Keratinocyte (primary cell): Measurements from ENCODE around the gene CEP164. TPM values are rescaled to one million over a fixed set of nuclear protein-coding genes. Genes with fewer than 3 reads are reported as not detected.

Experiments
- DNase-seq: peaks from one replicate; pipeline ENCODE4 v3.0.0-alpha.2; 2011; ENCODE audit warnings: low read depth, missing footprints, low spot score
- FAIRE-seq: peaks from 2 replicates; lab custom pipeline; 2011; peaks lifted over from hg19 to GRCh38; lab: Jason Lieb, UNC
- H2AFZ ChIP-seq: 2 replicates; pipeline ENCODE4 v1.6.0; 2012; ENCODE audit warnings: low read length, control low read depth, inconsistent platforms; ENCODE audit not compliant: control insufficient read depth
- H3K27ac ChIP-seq: 2 replicates; pipeline ENCODE4 v1.5.1; 2011; ENCODE audit warnings: low read length; ENCODE audit not compliant: control insufficient read depth, insufficient read depth
- H3K27me3 ChIP-seq: 3 replicates; pipeline ENCODE4 v1.6.0; 2011; ENCODE audit warnings: low read length; ENCODE audit not compliant: control insufficient read depth, insufficient read depth; ENCODE audit errors: extremely low read depth
- H3K36me3 ChIP-seq, 2 experiments: 2 replicates in 1 of 2; 3 replicates in 1 of 2; pipeline ENCODE4 v1.5.1; 2011; ENCODE audit warnings: low read length in 2 of 2, mild to moderate bottlenecking in 1 of 2; ENCODE audit not compliant: control insufficient read depth in 2 of 2, insufficient read depth in 2 of 2; ENCODE audit errors: extremely low read depth in 1 of 2
- H3K4me1 ChIP-seq: 3 replicates; pipeline ENCODE4 v1.5.1; 2011; ENCODE audit warnings: low read length; ENCODE audit not compliant: control insufficient read depth, insufficient read depth; ENCODE audit errors: extremely low read depth
- H3K4me2 ChIP-seq: 3 replicates; pipeline ENCODE4 v1.6.0; 2011; ENCODE audit warnings: low read depth, low read length; ENCODE audit not compliant: control insufficient read depth, insufficient read depth; ENCODE audit errors: extremely low read depth
- H3K4me3 ChIP-seq, 3 experiments: fragments of 200-600 bp in 1 of 3; sonication (generic) in 1 of 3; 2 replicates in 2 of 3; 3 replicates in 1 of 3; pipeline ENCODE4 v1.5.1; 2011 to 2016; ENCODE audit warnings: low read length in 3 of 3, mild to moderate bottlenecking in 3 of 3, control low read depth in 2 of 3, inconsistent platforms in 1 of 3, low read depth in 1 of 3, mixed read lengths in 1 of 3, mixed run types in 1 of 3, moderate library complexity in 1 of 3; ENCODE audit not compliant: control insufficient read depth in 2 of 3, insufficient read depth in 2 of 3; ENCODE audit errors: extremely low read depth in 1 of 3
- H3K79me2 ChIP-seq: 2 replicates; pipeline ENCODE4 v1.6.0; 2012; ENCODE audit warnings: low read length; ENCODE audit not compliant: control insufficient read depth, insufficient read depth
- H3K9ac ChIP-seq: 3 replicates; pipeline ENCODE4 v1.6.0; 2011; ENCODE audit warnings: low read length; ENCODE audit not compliant: control insufficient read depth, insufficient read depth; ENCODE audit errors: extremely low read depth
- H3K9me1 ChIP-seq: 3 replicates; pipeline ENCODE4 v1.6.0; 2011; ENCODE audit warnings: low read length; ENCODE audit not compliant: control insufficient read depth, insufficient read depth; ENCODE audit errors: extremely low read depth
- H3K9me3 ChIP-seq: 2 replicates; pipeline ENCODE4 v1.5.1; 2012; ENCODE audit warnings: low read depth, low read length; ENCODE audit not compliant: control insufficient read depth
- H4K20me1 ChIP-seq: 3 replicates; pipeline ENCODE4 v1.6.0; 2011; ENCODE audit warnings: low read length; ENCODE audit not compliant: control insufficient read depth, insufficient read depth; ENCODE audit errors: extremely low read depth
- EZH2 ChIP-seq: IDR thresholded peaks from one replicate; pipeline ENCODE4 v1.6.1; 2012; ENCODE audit warnings: inconsistent platforms, mild to moderate bottlenecking, low read length, moderate library complexity
- dilution Hi-C: fragments of 300-500 bp; cut with MboI; formaldehyde crosslinking; loops from one replicate; pipeline ENCODE4 v1.7.0; 2020; ENCODE audit warnings: low sequenced_read_pairs; ENCODE audit not compliant: extremely low pct_ligation_motif_present
- polyA plus RNA-seq, 5 experiments: library from polyadenylated mRNA; depleted of rRNA in 3 of 5; stranded (reverse) in 3 of 5; stranded (forward) in 1 of 5; unstranded in 1 of 5; fragments of >200 nt; gene quantifications; 1 replicate in 1 of 5; 2 replicates in 3 of 5; 3 replicates in 1 of 5; pipeline versions ENCODE4 v1.2.1 to v1.2.3, GENCODE V29; 2011 to 2012; ENCODE audit warnings: missing spikeins in 2 of 5, low read depth in 1 of 5, low replicate concordance in 1 of 5
- TF ChIP-seq, protein P1 (sequence below), 3 experiments: IDR thresholded peaks in 1 of 3; conservative IDR thresholded peaks in 1 of 3; optimal IDR thresholded peaks in 1 of 3; 2 replicates in 2 of 3; 3 replicates in 1 of 3; pipeline versions ENCODE3 to v1.5.1; 2011; ENCODE audit warnings: low read length in 3 of 3, mild to moderate bottlenecking in 3 of 3, moderate library complexity in 2 of 3, control low read depth in 1 of 3, inconsistent platforms in 1 of 3; ENCODE audit not compliant: insufficient read depth in 2 of 3; ENCODE audit errors: extremely low read depth in 1 of 3

CEP164 gene
- polyA plus RNA-seq, 1 donor (not counting 4 experiments of a cell fraction or from before 2014, with no cell fraction given): 15.1 TPM

DNA sequence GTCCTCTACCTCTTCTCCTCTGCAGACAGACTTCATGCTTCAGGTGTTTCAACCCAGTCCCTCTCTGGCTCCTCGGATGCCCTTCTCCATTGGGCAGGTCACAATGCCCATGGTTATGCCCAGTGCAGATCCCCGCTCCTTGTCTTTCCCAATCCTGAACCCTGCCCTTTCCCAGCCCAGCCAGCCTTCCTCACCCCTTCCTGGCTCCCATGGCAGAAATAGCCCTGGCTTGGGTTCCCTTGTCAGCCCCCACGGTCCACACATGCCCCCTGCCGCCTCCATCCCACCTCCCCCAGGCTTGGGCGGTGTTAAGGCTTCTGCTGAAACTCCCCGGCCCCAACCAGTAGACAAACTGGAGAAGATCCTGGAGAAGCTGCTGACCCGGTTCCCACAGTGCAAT lies 45.8 kb upstream of the CEP164 start:
- H3K27ac ChIP-seq: no peak overlapping the region
- peak overlapping the region; percentile 69 for H3K4me2 ChIP-seq
- H3K9ac ChIP-seq: no peak overlapping the region
- no peaks in the 10 kb centered on the region for H3K79me2 ChIP-seq
- FAIRE-seq (no peak), DNase-seq (no peak)
- H2AFZ ChIP-seq: no peak overlapping the region
- peaks cover 2% of the 10 kb centered on the region for H4K20me1 ChIP-seq
- dilution Hi-C loops: no loop called here
- H3K9me1 ChIP-seq: no peaks in the 10 kb centered on the region
- H3K4me1 ChIP-seq: peaks cover 17% of the 10 kb centered on the region
- no peaks in the 10 kb centered on the region for H3K9me3 ChIP-seq
- no peak for TF ChIP-seq EZH2
- TF ChIP-seq, protein P1, sequence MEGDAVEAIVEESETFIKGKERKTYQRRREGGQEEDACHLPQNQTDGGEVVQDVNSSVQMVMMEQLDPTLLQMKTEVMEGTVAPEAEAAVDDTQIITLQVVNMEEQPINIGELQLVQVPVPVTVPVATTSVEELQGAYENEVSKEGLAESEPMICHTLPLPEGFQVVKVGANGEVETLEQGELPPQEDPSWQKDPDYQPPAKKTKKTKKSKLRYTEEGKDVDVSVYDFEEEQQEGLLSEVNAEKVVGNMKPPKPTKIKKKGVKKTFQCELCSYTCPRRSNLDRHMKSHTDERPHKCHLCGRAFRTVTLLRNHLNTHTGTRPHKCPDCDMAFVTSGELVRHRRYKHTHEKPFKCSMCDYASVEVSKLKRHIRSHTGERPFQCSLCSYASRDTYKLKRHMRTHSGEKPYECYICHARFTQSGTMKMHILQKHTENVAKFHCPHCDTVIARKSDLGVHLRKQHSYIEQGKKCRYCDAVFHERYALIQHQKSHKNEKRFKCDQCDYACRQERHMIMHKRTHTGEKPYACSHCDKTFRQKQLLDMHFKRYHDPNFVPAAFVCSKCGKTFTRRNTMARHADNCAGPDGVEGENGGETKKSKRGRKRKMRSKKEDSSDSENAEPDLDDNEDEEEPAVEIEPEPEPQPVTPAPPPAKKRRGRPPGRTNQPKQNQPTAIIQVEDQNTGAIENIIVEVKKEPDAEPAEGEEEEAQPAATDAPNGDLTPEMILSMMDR (optimal IDR thresholded peaks at IDR 0.05 in 1 of 3, IDR thresholded peaks at IDR 0.05 in 1 of 3, conservative IDR thresholded peaks at IDR 0.05 in 1 of 3; ENCODE audit: extremely low read depth in 1 of 3, insufficient read depth in 2 of 3, low read length in 3 of 3): no peak
- no peak overlapping the region for H3K4me3 ChIP-seq
- H3K27me3 ChIP-seq: no peaks in the 10 kb centered on the region
- H3K36me3 ChIP-seq: peaks cover 5 to 10% of the 10 kb centered on the region in 2 experiments

DNA sequence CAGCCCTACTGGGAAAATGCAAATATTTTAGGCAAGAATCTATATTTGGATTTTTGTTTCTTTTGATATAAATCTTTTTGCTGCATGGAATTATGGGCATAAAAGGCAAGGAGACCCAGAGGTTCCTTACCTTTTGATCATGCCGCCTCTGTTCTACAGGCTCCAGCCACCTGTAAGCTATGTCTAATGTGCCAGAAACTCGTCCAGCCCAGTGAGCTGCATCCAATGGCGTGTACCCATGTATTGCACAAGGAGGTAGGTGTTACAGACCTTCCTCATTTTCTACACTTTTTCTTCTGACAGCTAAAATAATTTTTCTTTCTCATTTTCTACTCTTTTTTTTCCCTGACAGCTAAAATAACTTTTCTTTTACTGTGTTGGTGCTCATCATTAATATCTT lies 44.7 kb upstream of the CEP164 start:
- Histone ChIP-seq H3K4me2 (no peak overlapping the region), H3K9me1 (no peaks in the 10 kb centered on the region), H4K20me1 (peaks cover 2% of the 10 kb centered on the region), H3K27ac (no peak overlapping the region), H3K4me3 (no peak overlapping the region), H3K9ac (no peak overlapping the region), H3K79me2 (no peaks in the 10 kb centered on the region), H2AFZ (no peak overlapping the region), H3K4me1 (peaks cover 17% of the 10 kb centered on the region), H3K36me3 (peaks cover 5 to 13% of the 10 kb centered on the region in 2 experiments), H3K9me3 (no peaks in the 10 kb centered on the region), H3K27me3 (no peaks in the 10 kb centered on the region)
- FAIRE-seq (no peak), DNase-seq (no peak)
- TF ChIP-seq, protein P1 (optimal IDR thresholded peaks at IDR 0.05 in 1 of 3, IDR thresholded peaks at IDR 0.05 in 1 of 3, conservative IDR thresholded peaks at IDR 0.05 in 1 of 3; ENCODE audit: extremely low read depth in 1 of 3, insufficient read depth in 2 of 3, low read length in 3 of 3): no peak
- no peak for TF ChIP-seq EZH2
- dilution Hi-C loops: no loop called here
